ENCODE measurements around the gene CEP95. TPM values are rescaled to one million over a fixed set of nuclear protein-coding genes. Genes with fewer than 3 reads are reported as not detected.

Gene CEP95
- total RNA-seq, 1 experiment from 2014 or later: 63.8 TPM

- TF ChIP-seq, protein P1, sequence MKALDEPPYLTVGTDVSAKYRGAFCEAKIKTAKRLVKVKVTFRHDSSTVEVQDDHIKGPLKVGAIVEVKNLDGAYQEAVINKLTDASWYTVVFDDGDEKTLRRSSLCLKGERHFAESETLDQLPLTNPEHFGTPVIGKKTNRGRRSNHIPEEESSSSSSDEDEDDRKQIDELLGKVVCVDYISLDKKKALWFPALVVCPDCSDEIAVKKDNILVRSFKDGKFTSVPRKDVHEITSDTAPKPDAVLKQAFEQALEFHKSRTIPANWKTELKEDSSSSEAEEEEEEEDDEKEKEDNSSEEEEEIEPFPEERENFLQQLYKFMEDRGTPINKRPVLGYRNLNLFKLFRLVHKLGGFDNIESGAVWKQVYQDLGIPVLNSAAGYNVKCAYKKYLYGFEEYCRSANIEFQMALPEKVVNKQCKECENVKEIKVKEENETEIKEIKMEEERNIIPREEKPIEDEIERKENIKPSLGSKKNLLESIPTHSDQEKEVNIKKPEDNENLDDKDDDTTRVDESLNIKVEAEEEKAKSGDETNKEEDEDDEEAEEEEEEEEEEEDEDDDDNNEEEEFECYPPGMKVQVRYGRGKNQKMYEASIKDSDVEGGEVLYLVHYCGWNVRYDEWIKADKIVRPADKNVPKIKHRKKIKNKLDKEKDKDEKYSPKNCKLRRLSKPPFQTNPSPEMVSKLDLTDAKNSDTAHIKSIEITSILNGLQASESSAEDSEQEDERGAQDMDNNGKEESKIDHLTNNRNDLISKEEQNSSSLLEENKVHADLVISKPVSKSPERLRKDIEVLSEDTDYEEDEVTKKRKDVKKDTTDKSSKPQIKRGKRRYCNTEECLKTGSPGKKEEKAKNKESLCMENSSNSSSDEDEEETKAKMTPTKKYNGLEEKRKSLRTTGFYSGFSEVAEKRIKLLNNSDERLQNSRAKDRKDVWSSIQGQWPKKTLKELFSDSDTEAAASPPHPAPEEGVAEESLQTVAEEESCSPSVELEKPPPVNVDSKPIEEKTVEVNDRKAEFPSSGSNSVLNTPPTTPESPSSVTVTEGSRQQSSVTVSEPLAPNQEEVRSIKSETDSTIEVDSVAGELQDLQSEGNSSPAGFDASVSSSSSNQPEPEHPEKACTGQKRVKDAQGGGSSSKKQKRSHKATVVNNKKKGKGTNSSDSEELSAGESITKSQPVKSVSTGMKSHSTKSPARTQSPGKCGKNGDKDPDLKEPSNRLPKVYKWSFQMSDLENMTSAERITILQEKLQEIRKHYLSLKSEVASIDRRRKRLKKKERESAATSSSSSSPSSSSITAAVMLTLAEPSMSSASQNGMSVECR (CRISPR knock-in tag; IDR thresholded peaks at IDR 0.05; ENCODE audit: borderline replicate concordance): peak; percentile 61
- TF ChIP-seq ATF1 (CRISPR knock-in tag; IDR thresholded peaks at IDR 0.05): no peak
- TF ChIP-seq, protein P2, sequence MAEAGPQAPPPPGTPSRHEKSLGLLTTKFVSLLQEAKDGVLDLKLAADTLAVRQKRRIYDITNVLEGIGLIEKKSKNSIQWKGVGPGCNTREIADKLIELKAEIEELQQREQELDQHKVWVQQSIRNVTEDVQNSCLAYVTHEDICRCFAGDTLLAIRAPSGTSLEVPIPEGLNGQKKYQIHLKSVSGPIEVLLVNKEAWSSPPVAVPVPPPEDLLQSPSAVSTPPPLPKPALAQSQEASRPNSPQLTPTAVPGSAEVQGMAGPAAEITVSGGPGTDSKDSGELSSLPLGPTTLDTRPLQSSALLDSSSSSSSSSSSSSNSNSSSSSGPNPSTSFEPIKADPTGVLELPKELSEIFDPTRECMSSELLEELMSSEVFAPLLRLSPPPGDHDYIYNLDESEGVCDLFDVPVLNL (CRISPR knock-in tag; IDR thresholded peaks at IDR 0.05; ENCODE audit: borderline replicate concordance, low read depth): peak; percentile 64; the same call in 1 of the 2 replicates
- TF ChIP-seq PRRX2 (CRISPR knock-in tag; IDR thresholded peaks at IDR 0.05): no peak
- TF ChIP-seq TCF7 (CRISPR knock-in tag; IDR thresholded peaks at IDR 0.05; ENCODE audit: low read depth): peak; percentile 26; the same call in 1 of the 2 replicates
- 0 out of 2 replicates have a peak, but pooled peaks have one; percentile 57 for TF ChIP-seq JUN (CRISPR knock-in tag; IDR thresholded peaks at IDR 0.05)
- no peak for TF ChIP-seq ZNF138 (CRISPR knock-in tag; conservative IDR thresholded peaks at IDR 0.05)
- TF ChIP-seq NFE2L1 (CRISPR knock-in tag; IDR thresholded peaks at IDR 0.05): peak; percentile 80
- TF ChIP-seq FOXP1 (CRISPR knock-in tag; IDR thresholded peaks at IDR 0.05; ENCODE audit: borderline replicate concordance): peak; percentile 87
- peak; percentile 83 for TF ChIP-seq FOXK1 (CRISPR knock-in tag; IDR thresholded peaks at IDR 0.05)
- TF ChIP-seq, protein P3, sequence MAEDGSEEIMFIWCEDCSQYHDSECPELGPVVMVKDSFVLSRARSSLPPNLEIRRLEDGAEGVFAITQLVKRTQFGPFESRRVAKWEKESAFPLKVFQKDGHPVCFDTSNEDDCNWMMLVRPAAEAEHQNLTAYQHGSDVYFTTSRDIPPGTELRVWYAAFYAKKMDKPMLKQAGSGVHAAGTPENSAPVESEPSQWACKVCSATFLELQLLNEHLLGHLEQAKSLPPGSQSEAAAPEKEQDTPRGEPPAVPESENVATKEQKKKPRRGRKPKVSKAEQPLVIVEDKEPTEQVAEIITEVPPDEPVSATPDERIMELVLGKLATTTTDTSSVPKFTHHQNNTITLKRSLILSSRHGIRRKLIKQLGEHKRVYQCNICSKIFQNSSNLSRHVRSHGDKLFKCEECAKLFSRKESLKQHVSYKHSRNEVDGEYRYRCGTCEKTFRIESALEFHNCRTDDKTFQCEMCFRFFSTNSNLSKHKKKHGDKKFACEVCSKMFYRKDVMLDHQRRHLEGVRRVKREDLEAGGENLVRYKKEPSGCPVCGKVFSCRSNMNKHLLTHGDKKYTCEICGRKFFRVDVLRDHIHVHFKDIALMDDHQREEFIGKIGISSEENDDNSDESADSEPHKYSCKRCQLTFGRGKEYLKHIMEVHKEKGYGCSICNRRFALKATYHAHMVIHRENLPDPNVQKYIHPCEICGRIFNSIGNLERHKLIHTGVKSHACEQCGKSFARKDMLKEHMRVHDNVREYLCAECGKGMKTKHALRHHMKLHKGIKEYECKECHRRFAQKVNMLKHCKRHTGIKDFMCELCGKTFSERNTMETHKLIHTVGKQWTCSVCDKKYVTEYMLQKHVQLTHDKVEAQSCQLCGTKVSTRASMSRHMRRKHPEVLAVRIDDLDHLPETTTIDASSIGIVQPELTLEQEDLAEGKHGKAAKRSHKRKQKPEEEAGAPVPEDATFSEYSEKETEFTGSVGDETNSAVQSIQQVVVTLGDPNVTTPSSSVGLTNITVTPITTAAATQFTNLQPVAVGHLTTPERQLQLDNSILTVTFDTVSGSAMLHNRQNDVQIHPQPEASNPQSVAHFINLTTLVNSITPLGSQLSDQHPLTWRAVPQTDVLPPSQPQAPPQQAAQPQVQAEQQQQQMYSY (CRISPR knock-in tag; IDR thresholded peaks at IDR 0.05): 0 out of 2 replicates have a peak, but pooled peaks have one; percentile 37
- peak; percentile 93 for TF ChIP-seq USF2 (CRISPR knock-in tag; IDR thresholded peaks at IDR 0.05)
- peak; percentile 54; the same call in 1 of the 2 replicates for TF ChIP-seq GABPB1 (CRISPR knock-in tag; IDR thresholded peaks at IDR 0.05)
- TF ChIP-seq NFYB (CRISPR knock-in tag; conservative IDR thresholded peaks at IDR 0.05; ENCODE audit: low read depth): peak; percentile 52; the same call in 1 of the 2 replicates
- TF ChIP-seq ZBTB21 (CRISPR knock-in tag; IDR thresholded peaks at IDR 0.05; ENCODE audit: borderline replicate concordance): no peak
- no peak for TF ChIP-seq SMAD3 (CRISPR knock-in tag; IDR thresholded peaks at IDR 0.05; ENCODE audit: borderline replicate concordance)
- TF ChIP-seq IRF2 (CRISPR knock-in tag; IDR thresholded peaks at IDR 0.05; ENCODE audit: borderline replicate concordance, low read depth): 0 out of 2 replicates have a peak, but pooled peaks have one; percentile 22
- peak; percentile 64 for TF ChIP-seq MAX (CRISPR knock-in tag; IDR thresholded peaks at IDR 0.05)
- TF ChIP-seq ATF2 (CRISPR knock-in tag; IDR thresholded peaks at IDR 0.05; ENCODE audit: borderline replicate concordance, low read depth): no peak
- TF ChIP-seq SP1 (CRISPR knock-in tag; conservative IDR thresholded peaks at IDR 0.05): peak; percentile 79; the same call in 1 of the 2 replicates
- TF ChIP-seq, protein P4, sequence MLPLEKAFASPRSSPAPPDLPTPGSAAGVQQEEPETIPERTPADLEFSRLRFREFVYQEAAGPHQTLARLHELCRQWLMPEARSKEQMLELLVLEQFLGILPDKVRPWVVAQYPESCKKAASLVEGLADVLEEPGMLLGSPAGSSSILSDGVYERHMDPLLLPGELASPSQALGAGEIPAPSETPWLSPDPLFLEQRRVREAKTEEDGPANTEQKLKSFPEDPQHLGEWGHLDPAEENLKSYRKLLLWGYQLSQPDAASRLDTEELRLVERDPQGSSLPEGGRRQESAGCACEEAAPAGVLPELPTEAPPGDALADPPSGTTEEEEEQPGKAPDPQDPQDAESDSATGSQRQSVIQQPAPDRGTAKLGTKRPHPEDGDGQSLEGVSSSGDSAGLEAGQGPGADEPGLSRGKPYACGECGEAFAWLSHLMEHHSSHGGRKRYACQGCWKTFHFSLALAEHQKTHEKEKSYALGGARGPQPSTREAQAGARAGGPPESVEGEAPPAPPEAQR (CRISPR knock-in tag; IDR thresholded peaks at IDR 0.05): no peak
Measured at GRCh38 chr17:64506576-64507412, at the start of gene CEP95 (continued).

All from WTC11 (cell line).